Right cardiac atrium (tissue), 5 donors: ENCODE results near the gene PCSK7. TPM values are rescaled to one million over a fixed set of nuclear protein-coding genes. Genes with fewer than 3 reads are reported as not detected.
A peak's percentile ranks its signal among the peaks of the same experiment; 100 is the strongest.
"Not testable (repeated sequence)": the region's sequence is repeated elsewhere in the genome, so short reads cannot be mapped to it uniquely, and the experiment has no call there.

Experiments used
- ATAC-seq, 2 donors: fragments of 200-7000 bp; cut with Tn5 transposase; one replicate each; pipeline versions ENCODE4 v1.8.0 to v1.9.1; 2020; ENCODE audit warnings: moderate library complexity in 2 of 2, mild to moderate bottlenecking in 1 of 2
- DNase-seq, 3 donors: peaks; one replicate each; pipeline ENCODE4 v3.0.0-alpha.2; 2020
- H3K27ac ChIP-seq: one replicate; pipeline ENCODE4 v1.5.1; 2013; ENCODE audit warnings: mild to moderate bottlenecking, low read length, control low read depth, moderate library complexity
- H3K27me3 ChIP-seq: one replicate; pipeline ENCODE4 v1.6.1; 2013; ENCODE audit not compliant: control insufficient read depth, insufficient read depth
- H3K4me1 ChIP-seq: one replicate; pipeline ENCODE4 v1.6.1; 2013; ENCODE audit warnings: low read length; ENCODE audit not compliant: control insufficient read depth, insufficient read depth
- H3K4me3 ChIP-seq: one replicate; pipeline ENCODE4 v1.5.1; 2013; ENCODE audit warnings: low read length, control low read depth
- H3K9me3 ChIP-seq: one replicate; pipeline ENCODE4 v1.6.1; 2013; ENCODE audit warnings: low read length; ENCODE audit not compliant: control insufficient read depth
- WGBS: extraction: QIAGEN DNeasy Blood & Tissue Kit; methylation state at CpG from one replicate; pipeline ENCODE4 v1.1.7; 2013; 5-methylcytosine and 5-hydroxymethylcytosine counted together
- intact Hi-C, 4 donors: fragments of 100-400 bp; cut with DNase I; formaldehyde crosslinking; loops; one replicate each; pipeline versions ENCODE4 v1.11.0 to v1.14.0; 2022 to 2023
- polyA plus RNA-seq: library from polyadenylated mRNA; stranded (reverse); fragments of 200-250 nt; gene quantifications from one replicate; pipeline ENCODE4 v1.2.3, GENCODE V29; 2013
- total RNA-seq, 4 donors: library from RNA; stranded (reverse); fragmentation: NEBNext Ultra II Directional; extraction: Animal tissue kit (Norgen Biotek cat#: 25700); gene quantifications; one replicate each; pipeline ENCODE4 v1.2.1, GENCODE V29; 2021
- donor health status: healthy with polysubstance abuse.
- donor health status: DM: no; HTN: yes; CAD: no.
- donor health status: DM: no; HTN: no; CAD: no.
- donor health status: DM: no; HTN: yes; CAD: no; lungs with severe emphysema.
- donor health status: DM: yes; HTN: yes; CAD: no.

The PCSK7 gene
- total and polyA plus RNA-seq, 5 donors: 25.7 to 39.2 (median 29.2) TPM

- Histone ChIP-seq H3K27ac (peak overlapping the region; percentile 85), H3K9me3 (no peaks in the 10 kb centered on the region), H3K4me3 (no peak overlapping the region), H3K27me3 (no peaks in the 10 kb centered on the region), H3K4me1 (peaks cover 34% of the 10 kb centered on the region)
- intact Hi-C loops: loop anchor here in 1 of 4 donors (5.0 kb wide), 1 partner anchor 35 kb away; no protein-coding TSS in a partner anchor
- 53% methylated on average over 11 of the region's 11 CpGs for WGBS
- ATAC-seq (peak; percentile 9 to 48), DNase-seq (peak; percentile 58 to 68 (median 62))
Measured at GRCh38 chr11:117217141-117218084, 14.5 kb downstream of the PCSK7 start.

- H3K27me3 ChIP-seq: no peaks in the 10 kb centered on the region
- intact Hi-C loops: loop anchor here in 1 of 4 donors (5.0 kb wide), 1 partner anchor 32 kb away; no protein-coding TSS in a partner anchor
- 88% methylated on average over 7 of the region's 7 CpGs for WGBS
- no peak overlapping the region for H3K27ac ChIP-seq
- H3K4me3 ChIP-seq: no peak overlapping the region
- DNase-seq (no peak), ATAC-seq (no peak)
- H3K9me3 ChIP-seq: no peaks in the 10 kb centered on the region
- peaks cover 15% of the 10 kb centered on the region for H3K4me1 ChIP-seq
Measured at GRCh38 chr11:117214404-117215110, 17.3 kb downstream of the PCSK7 start.

GRCh38 chr11:117212697-117213355, 19.0 kb downstream of the PCSK7 start:
- DNase-seq: peak in 1 of 3 donors; percentile 27
- Histone ChIP-seq H3K4me3 (no peak overlapping the region), H3K27me3 (no peaks in the 10 kb centered on the region), H3K4me1 (peaks cover 5% of the 10 kb centered on the region), H3K27ac (no peak overlapping the region), H3K9me3 (no peaks in the 10 kb centered on the region)
- WGBS: 96% methylated on average over 9 of the region's 11 CpGs
- ATAC-seq: no peak
- intact Hi-C loops: no loop called here

GRCh38 chr11:117210620-117211019, 21.3 kb downstream of the PCSK7 start:
- 97% methylated on average over 3 of the region's 3 CpGs for WGBS

GRCh38 chr11:117209351-117210125, 22.3 kb downstream of the PCSK7 start:
- H3K9me3 ChIP-seq, ATAC-seq, H3K4me3 ChIP-seq, H3K4me1 ChIP-seq, H3K27ac ChIP-seq, H3K27me3 ChIP-seq: not testable (repeated sequence)
- peak; percentile 16 to 51 (median 18) for DNase-seq
- WGBS: 88% methylated on average over 7 of the region's 8 CpGs
- intact Hi-C loops: loop anchor here in 1 of 4 donors (5.0 kb wide), 1 partner anchor 77 kb away; no protein-coding TSS in a partner anchor

More at GRCh38 chr11:117210620-117211019, 21.3 kb downstream of the PCSK7 start:
- H3K4me1 ChIP-seq: no peaks in the 10 kb centered on the region
- H3K9me3 ChIP-seq: no peaks in the 10 kb centered on the region
- intact Hi-C loops: no loop called here
- no peak for ATAC-seq
- H3K27ac ChIP-seq: no peak overlapping the region
- H3K4me3 ChIP-seq: no peak overlapping the region
- H3K27me3 ChIP-seq: no peaks in the 10 kb centered on the region
- DNase-seq: peak in 1 of 3 donors; percentile 11

- ATAC-seq: peak in 1 of 2 donors; percentile 8
- 86% methylated on average over 9 of the region's 13 CpGs for WGBS
Measured at GRCh38 chr11:117208710-117209109, 23.2 kb downstream of the PCSK7 start.

GRCh38 chr11:117207481-117207880, 24.4 kb downstream of the PCSK7 start:
- WGBS: 94% methylated on average over 5 of the region's 5 CpGs
- intact Hi-C loops: loop anchor here in 1 of 4 donors (5.0 kb wide), 1 partner anchor 75 kb away; no protein-coding TSS in a partner anchor
- not testable (repeated sequence) for H3K4me1 ChIP-seq, H3K4me3 ChIP-seq, H3K27ac ChIP-seq, H3K9me3 ChIP-seq, ATAC-seq, H3K27me3 ChIP-seq
- DNase-seq: peak in 2 of 3 donors; percentile 20 to 22

More at GRCh38 chr11:117208710-117209109, 23.2 kb downstream of the PCSK7 start:
- not testable (repeated sequence) for H3K4me1 ChIP-seq, H3K27ac ChIP-seq, H3K9me3 ChIP-seq, H3K4me3 ChIP-seq, H3K27me3 ChIP-seq
- DNase-seq: peak; percentile 47 to 73 (median 63)
- intact Hi-C loops: loop anchor here in 1 of 4 donors (5.0 kb wide), 1 partner anchor 76 kb away; no protein-coding TSS in a partner anchor

- H3K9me3 ChIP-seq, H3K27ac ChIP-seq, H3K4me3 ChIP-seq, H3K27me3 ChIP-seq: not testable (repeated sequence)
- peaks cover 11% of the 10 kb centered on the region for H3K4me1 ChIP-seq
- intact Hi-C loops: loop anchor here in 1 of 4 donors (5.0 kb wide), 1 partner anchor 75 kb away; no protein-coding TSS in a partner anchor
- ATAC-seq (peak; percentile 12 to 38), DNase-seq (peak in 2 of 3 donors; percentile 41 to 57)
- WGBS: 78% methylated on average over 6 of the region's 11 CpGs
Measured at GRCh38 chr11:117206859-117207258, 25.0 kb downstream of the PCSK7 start.

GRCh38 chr11:117206111-117206510, 25.8 kb downstream of the PCSK7 start:
- not testable (repeated sequence) for H3K27me3 ChIP-seq, H3K9me3 ChIP-seq, H3K4me3 ChIP-seq
- ATAC-seq: peak in 1 of 2 donors; percentile 1
- DNase-seq: peak in 2 of 3 donors; percentile 33 to 62
- peak overlapping the region; percentile 5 for H3K27ac ChIP-seq
- WGBS: 60% methylated on average over 8 of the region's 8 CpGs
- H3K4me1 ChIP-seq: peaks cover 13% of the 10 kb centered on the region
- intact Hi-C loops: loop anchor here in 1 of 4 donors (5.0 kb wide), 1 partner anchor 74 kb away; no protein-coding TSS in a partner anchor
